Measurements from ENCODE around the gene PARP15.

PARP15 gene

GRCh38 chr3:122576174-122576940 lies 1.1 kb upstream of the PARP15 start:
- DNase-seq: peak; percentile 24 to 71

GRCh38 chr3:122578069-122578740 lies 755 bp downstream of the PARP15 start:
- no peak for DNase-seq

DNA sequence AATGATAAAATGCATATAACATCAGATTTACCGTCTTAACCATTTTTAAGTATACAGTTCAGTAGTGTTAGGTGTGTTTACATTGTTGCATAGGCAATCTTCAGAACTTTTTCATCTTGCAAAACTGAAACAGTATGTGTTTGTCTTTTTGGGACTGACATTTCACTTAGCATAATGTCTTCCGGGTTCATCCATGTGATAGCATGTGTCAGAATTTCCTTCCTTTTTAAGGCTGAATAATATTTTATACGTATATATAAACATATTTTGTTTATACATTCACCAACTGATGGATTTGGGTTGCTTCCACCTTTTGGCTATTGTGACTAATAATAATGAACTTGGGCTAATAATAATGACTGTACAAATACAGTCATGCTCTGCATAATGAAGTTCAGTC lies 3.0 kb downstream of the PARP15 start:
- DNase-seq: no peak

GRCh38 chr3:122581622-122582021 lies 4.2 kb downstream of the PARP15 start:
- no peak for DNase-seq

GRCh38 chr3:122582390-122582789 lies 4.9 kb downstream of the PARP15 start:
- DNase-seq: no peak

DNA sequence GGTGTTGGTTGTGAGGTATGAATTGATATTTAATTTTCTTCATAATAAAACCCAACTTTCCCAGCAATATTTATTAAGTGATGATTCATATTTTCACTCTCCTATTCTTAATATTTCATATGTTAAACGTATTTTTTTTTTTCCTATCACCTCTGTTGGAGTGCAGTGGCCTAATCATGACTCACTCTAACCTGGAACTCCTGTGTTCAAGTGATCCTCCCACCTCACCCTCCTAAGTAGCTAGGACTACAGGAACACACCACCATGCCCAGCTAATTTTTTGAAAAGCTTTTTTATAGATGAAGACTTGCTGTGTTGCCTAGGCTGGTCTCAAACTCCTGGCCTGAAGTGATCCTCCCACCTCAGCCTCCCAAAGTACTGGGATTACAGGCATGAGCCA lies 8.6 kb downstream of the PARP15 start:
- DNase-seq: no peak

DNA sequence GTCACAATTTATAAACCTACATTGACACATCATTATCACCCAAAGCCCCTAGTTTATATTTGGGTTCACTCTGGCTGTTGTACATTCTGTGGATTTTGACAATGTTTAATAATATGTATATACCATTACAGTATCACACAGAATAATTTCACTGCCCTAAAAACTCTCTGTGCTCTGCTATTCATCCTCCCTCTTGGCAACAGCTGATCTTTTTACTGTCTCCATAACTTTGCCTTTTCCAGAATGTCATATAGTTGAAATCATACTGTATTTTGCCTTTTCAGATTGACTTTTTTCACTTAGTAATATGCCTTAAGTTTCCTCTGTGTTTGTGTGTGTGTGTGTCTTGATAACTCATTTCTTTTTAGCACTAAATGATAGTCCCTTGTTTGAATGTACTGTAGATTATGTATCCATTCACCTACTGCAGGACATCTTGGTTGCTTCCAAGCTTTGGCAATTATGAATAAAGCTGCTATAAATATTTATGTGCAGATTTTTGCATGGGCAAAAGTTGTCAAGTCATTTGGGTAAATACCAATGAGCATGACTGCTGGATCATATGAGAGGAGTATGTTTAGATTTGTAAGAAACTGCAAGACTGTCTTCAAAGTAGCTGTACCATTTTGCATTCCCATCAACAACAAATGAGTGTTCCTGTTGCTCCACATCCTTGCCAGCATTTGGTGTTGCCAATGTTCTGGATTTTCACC lies 9.5 kb downstream of the PARP15 start:
- DNase-seq: no peak

- no peak for DNase-seq
These were observed 10.1 kb downstream of the PARP15 start for GRCh38 chr3:122587572-122587971.

DNA sequence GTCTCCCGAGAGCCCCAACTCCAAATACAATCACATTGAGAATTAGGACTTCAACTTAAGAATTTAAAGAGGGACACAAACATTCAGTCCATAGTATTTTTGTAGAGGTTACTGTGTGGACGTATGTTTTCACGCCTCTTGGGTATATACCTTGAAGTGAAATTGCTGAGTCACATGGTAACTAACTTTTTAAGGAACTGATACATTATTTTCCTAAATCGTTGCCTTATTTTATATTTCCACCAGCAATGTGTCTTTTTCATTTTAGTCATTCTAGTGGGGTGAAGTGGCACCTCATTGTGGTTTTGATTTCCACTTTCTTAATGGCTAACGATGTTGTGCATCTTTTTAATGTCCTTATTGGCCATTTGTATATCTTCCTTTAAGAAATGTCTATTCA lies 11.8 kb downstream of the PARP15 start:
- no peak for DNase-seq

DNA sequence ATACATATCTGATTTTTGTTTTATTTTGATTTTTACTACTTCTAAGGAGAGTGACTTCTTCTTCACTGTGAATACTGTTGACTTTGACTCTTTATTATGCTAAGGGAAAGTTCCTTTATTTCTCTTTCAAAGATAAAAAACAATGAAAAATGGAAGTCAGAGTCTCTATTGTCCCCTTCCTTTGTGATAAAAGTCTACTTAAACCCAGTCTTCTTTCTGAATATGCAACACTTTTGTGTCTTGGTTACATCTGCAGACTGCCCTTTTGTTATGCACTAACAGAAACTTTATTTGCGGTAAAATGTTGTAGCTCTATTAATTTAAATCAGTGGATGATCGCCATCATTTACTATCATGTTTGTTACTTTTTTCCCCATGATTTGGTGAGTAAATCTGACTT lies 13.2 kb downstream of the PARP15 start:
- no peak for DNase-seq

- DNase-seq: no peak
These were observed 16.6 kb downstream of the PARP15 start for GRCh38 chr3:122594025-122594424.

DNA sequence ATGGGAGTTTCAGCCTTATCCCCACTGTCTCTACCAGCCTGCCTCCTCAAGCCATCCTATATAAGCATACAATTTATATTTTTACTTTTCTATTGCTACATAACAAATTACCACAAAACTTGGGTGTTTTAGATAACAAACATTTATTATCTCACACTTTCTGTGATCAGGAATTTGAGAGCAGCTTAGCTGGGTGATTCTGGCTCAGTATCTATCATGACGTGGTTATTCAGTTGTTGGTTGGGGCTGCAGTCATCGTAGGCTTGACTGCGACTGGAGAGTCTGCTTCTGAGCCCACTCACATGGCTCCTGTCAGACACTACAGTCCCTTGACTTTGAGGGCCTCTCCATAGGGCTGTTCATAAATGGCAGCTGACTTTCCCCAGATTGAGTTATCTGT lies 20.7 kb downstream of the PARP15 start:
- no peak for DNase-seq

- no peak for DNase-seq
These were observed 21.1 kb downstream of the PARP15 start for GRCh38 chr3:122598556-122598955.

GRCh38 chr3:122602011-122602710 lies 24.7 kb downstream of the PARP15 start:
- no peak for DNase-seq

DNA sequence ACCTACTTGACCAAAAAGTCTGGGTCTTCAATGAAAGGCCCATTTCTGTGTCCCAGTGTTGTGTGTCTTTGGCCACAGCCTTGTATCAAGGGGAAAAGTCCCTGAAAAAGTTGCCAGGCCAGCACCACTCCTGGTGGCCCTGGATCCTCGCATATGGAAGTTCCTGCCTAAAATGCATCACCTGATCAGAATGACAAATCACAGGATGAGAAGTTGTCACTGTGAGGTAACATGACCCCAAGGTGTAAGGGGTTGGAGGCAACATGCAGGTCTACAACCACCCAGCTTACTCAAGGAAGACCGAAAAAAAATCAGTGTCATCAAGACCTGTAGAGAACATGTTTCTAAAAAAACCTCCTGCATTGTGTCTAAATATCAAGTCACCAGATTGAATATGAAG lies 25.6 kb downstream of the PARP15 start:
- DNase-seq: no peak

- no peak for DNase-seq
These were observed 28.9 kb downstream of the PARP15 start for GRCh38 chr3:122606330-122606729.

DNA sequence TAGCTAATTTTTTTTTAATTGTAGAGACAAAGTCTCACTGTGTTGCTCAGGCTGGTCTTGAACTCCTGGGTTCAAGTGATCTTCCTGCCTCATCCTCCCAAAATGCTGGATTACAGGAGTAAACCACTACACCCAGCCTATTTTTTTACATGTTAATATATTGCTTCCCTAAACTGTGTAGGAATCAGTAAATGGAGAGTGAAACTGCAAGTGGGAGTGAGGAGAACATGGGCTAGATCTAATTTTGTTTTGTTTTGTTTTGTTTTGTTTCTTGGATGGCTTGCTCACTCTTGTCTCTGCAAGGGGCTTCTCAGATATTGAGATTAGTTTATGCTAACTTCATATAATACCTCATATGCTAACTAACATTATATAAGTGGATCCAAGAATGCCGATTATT lies 31.5 kb downstream of the PARP15 start:
- DNase-seq: no peak

- peak; percentile 6 to 35 for DNase-seq
These were observed 32.5 kb downstream of the PARP15 start for GRCh38 chr3:122609798-122610559.

GRCh38 chr3:122612696-122613095 lies 35.2 kb downstream of the PARP15 start:
- DNase-seq: no peak

GRCh38 chr3:122615303-122615702 lies 37.9 kb downstream of the PARP15 start:
- no peak for DNase-seq

DNA sequence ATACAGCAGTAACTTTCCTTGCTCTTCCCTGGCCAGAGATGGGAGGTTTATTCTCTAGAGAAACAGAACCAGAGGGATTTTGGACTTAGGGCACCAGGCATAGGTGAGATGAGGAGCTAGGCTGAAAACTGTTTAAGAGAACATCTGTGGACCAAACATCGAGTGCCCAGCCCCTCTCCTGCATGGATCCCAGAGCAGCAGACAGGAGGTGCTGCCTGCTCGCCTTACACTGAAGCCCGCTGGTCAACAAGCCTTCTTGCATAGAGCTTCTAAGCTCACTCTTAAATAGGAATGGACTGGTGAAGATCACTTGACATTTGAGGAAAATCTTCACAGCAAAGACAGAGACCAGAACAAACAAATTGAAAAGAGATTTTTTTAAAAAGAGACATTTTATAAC lies 41.2 kb downstream of the PARP15 start:
- DNase-seq: no peak

DNA sequence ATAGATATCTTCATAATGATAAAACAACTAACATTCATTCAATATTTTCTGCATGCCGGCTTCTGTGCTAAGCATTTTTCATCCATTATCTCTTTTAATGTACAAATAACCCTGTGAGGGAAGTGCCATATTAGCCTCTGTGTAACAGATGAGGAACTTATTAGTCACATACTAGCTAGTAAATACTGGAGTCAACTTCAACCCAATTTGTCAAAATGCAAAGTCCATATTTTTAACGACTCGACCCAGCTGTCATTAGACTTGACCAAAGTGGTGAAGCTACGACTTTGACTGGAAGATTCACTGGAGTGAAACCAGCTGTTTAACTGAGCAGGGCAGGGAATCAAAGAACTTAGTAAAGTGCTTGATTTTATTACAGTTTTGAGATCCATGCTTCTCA lies 41.6 kb downstream of the PARP15 start:
- DNase-seq: no peak

DNA sequence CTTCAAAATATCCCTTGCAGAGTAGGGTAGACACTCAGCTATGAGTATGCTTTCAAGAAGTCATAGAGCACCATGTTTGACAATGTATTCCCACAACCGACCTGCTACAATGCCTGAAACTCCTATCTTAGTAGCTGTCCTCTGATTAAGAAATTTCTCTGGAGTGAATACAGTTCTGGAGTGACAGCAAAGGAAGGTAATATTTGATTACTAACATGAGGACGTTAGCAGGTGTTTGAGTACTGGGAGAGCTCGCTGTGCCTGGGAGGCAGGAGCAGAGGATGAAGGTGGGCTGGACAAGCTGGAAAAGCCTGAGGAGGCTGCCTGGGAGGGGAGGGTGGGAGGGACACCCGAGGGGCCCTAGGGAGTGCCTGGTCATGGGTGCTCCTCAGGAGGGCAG lies 42.9 kb downstream of the PARP15 start:
- DNase-seq: no peak
